ENCODE results near the gene ZNF511.

DNA sequence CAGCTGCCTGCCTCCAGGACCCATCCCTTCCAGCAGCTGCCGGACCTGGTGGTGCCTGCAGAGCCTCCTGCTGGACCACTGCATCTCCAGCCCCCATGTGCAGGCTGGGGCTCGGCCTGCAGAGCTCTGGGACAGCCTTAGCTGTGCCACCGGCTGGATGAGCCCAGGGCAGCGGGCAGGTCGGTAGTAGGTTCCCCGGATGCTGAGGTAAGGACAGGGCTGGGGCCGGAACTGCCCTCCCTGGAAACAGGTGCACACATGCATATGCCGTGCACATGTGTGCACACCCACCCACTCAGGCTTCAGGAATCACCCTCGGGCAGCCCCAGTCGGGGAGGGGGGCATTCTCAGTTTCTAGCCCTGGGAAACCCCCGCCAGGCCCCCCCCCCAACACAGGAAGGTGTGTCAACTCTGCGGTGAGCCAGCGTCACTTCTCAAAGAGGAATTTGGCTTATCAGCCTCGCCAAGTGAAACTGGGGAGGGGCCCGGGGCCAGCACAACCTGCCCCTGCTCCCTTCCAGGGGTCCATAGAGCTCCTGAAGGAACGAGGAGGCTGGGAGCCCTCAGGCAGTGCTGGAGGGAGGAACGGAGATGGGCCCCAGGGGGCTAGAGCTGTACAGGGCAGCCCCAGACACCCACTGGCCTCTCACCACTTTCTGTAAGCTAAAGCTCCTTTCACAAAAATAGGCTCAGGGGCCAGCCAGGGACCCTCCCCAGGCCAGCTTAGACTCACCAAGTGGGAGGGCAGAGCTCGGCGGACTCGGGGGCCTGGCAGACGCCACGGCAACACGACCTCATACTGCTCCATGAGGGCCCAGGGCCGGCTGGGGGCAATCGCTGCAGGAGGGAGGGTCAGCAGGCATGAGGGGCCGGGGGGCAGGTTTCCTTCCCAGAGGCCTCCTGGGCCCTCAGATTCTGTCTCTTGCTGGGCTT is 33.7 kb upstream of the ZNF511 start:
- TF ChIP-seq, protein P1, sequence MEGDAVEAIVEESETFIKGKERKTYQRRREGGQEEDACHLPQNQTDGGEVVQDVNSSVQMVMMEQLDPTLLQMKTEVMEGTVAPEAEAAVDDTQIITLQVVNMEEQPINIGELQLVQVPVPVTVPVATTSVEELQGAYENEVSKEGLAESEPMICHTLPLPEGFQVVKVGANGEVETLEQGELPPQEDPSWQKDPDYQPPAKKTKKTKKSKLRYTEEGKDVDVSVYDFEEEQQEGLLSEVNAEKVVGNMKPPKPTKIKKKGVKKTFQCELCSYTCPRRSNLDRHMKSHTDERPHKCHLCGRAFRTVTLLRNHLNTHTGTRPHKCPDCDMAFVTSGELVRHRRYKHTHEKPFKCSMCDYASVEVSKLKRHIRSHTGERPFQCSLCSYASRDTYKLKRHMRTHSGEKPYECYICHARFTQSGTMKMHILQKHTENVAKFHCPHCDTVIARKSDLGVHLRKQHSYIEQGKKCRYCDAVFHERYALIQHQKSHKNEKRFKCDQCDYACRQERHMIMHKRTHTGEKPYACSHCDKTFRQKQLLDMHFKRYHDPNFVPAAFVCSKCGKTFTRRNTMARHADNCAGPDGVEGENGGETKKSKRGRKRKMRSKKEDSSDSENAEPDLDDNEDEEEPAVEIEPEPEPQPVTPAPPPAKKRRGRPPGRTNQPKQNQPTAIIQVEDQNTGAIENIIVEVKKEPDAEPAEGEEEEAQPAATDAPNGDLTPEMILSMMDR (IDR thresholded peaks at IDR 0.05): no peak
- no peak for TF ChIP-seq ZNF263 (CRISPR knock-in tag; IDR thresholded peaks at IDR 0.05; ENCODE audit: low read depth)
- TF ChIP-seq, protein P2, sequence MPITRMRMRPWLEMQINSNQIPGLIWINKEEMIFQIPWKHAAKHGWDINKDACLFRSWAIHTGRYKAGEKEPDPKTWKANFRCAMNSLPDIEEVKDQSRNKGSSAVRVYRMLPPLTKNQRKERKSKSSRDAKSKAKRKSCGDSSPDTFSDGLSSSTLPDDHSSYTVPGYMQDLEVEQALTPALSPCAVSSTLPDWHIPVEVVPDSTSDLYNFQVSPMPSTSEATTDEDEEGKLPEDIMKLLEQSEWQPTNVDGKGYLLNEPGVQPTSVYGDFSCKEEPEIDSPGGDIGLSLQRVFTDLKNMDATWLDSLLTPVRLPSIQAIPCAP (CRISPR knock-in tag; IDR thresholded peaks at IDR 0.05): no peak
- TF ChIP-seq, protein P3, sequence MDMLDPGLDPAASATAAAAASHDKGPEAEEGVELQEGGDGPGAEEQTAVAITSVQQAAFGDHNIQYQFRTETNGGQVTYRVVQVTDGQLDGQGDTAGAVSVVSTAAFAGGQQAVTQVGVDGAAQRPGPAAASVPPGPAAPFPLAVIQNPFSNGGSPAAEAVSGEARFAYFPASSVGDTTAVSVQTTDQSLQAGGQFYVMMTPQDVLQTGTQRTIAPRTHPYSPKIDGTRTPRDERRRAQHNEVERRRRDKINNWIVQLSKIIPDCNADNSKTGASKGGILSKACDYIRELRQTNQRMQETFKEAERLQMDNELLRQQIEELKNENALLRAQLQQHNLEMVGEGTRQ (CRISPR knock-in tag; IDR thresholded peaks at IDR 0.05): no peak
- TF ChIP-seq, protein P4, sequence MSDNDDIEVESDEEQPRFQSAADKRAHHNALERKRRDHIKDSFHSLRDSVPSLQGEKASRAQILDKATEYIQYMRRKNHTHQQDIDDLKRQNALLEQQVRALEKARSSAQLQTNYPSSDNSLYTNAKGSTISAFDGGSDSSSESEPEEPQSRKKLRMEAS (CRISPR knock-in tag; IDR thresholded peaks at IDR 0.05): no peak
- no peak for TF ChIP-seq GRHL2 (CRISPR knock-in tag; IDR thresholded peaks at IDR 0.05; ENCODE audit: insufficient replicate concordance, severe bottlenecking)
